Vagina (tissue), 2 donors: Measurements from ENCODE around the gene SCGN. TPM values are rescaled to one million over a fixed set of nuclear protein-coding genes. Genes with fewer than 3 reads are reported as not detected.

Source experiments
- DNase-seq, 2 donors: peaks; one replicate each; pipeline ENCODE4 v3.0.0-alpha.2; 2017; ENCODE audit errors: extremely low spot score in 2 of 2
- H3K27ac ChIP-seq: fragments of 200-600 bp; sonication (generic); one replicate; pipeline ENCODE4 v1.5.1; 2019
- H3K27me3 ChIP-seq: fragments of 200-600 bp; sonication (generic); one replicate; pipeline ENCODE4 v1.5.1; 2019
- H3K36me3 ChIP-seq, 2 donors: fragments of 200-600 bp; sonication (generic); one replicate each; pipeline ENCODE4 v1.5.1; 2017 to 2019
- H3K4me1 ChIP-seq: fragments of 200-600 bp; sonication (generic); one replicate; pipeline ENCODE4 v1.5.1; 2019
- H3K4me3 ChIP-seq, 2 donors: fragments of 200-600 bp; sonication (generic); 1 replicate in 1 of 2; 2 replicates in 1 of 2; pipeline ENCODE4 v1.5.1; 2016 to 2019
- H3K9me3 ChIP-seq: fragments of 200-600 bp; sonication (generic); one replicate; pipeline ENCODE4 v1.5.1; 2019
- CTCF ChIP-seq, 3 experiments: fragments of 450-650 bp in 2 of 3; fragments of 200-600 bp in 1 of 3; sonication (generic) in 1 of 3; IDR thresholded peaks; one replicate each; pipeline ENCODE4 v1.5.1; 2017 to 2019; ENCODE audit warnings: antibody characterized with exemption in 3 of 3, mild to moderate bottlenecking in 2 of 3, moderate library complexity in 2 of 3
- POLR2A ChIP-seq, 2 donors: fragments of 450-650 bp; IDR thresholded peaks; one replicate each; pipeline ENCODE4 v1.6.1; 2017; ENCODE audit warnings: antibody characterized with exemption in 2 of 2, mild to moderate bottlenecking in 2 of 2, moderate library complexity in 2 of 2
- POLR2AphosphoS5 ChIP-seq, 2 donors: sonication (generic); formaldehyde crosslinking; IDR thresholded peaks; one replicate each; pipeline ENCODE4 v1.9.0; 2017; ENCODE audit warnings: antibody characterized with exemption in 2 of 2, mild to moderate bottlenecking in 2 of 2, low read depth in 1 of 2; ENCODE audit not compliant: insufficient read depth in 1 of 2
- intact Hi-C: fragments of 100-400 bp; cut with DNase I; formaldehyde crosslinking; loops from one replicate; pipeline ENCODE4 v1.15.1; 2023
- total RNA-seq: library from RNA; depleted of rRNA; stranded (reverse); fragments of >200 nt; gene quantifications from one replicate; pipeline ENCODE4 v1.2.3, GENCODE V29; 2016

SCGN gene
- total RNA-seq, 1 donor from 2014 or later, result not detected

- DNase-seq, result no peak
- no peak overlapping the region for H3K4me3 ChIP-seq
- intact Hi-C loops, result no loop called here
- no peak for TF ChIP-seq POLR2A (IDR thresholded peaks at IDR 0.05)
- TF ChIP-seq POLR2AphosphoS5 (IDR thresholded peaks at IDR 0.05; ENCODE audit: insufficient read depth in 1 of 2, low read depth in 1 of 2), result no peak
- no peak for TF ChIP-seq CTCF (IDR thresholded peaks at IDR 0.05)
- H3K36me3 ChIP-seq, result no peaks in the 10 kb centered on the region
- H3K9me3 ChIP-seq, result peaks cover 3% of the 10 kb centered on the region
- no peak overlapping the region for H3K27ac ChIP-seq
- no peaks in the 10 kb centered on the region for H3K4me1 ChIP-seq
- no peaks in the 10 kb centered on the region for H3K27me3 ChIP-seq
Measured at GRCh38 chr6:25732468-25733198, 80.6 kb downstream of the SCGN start.

DNA sequence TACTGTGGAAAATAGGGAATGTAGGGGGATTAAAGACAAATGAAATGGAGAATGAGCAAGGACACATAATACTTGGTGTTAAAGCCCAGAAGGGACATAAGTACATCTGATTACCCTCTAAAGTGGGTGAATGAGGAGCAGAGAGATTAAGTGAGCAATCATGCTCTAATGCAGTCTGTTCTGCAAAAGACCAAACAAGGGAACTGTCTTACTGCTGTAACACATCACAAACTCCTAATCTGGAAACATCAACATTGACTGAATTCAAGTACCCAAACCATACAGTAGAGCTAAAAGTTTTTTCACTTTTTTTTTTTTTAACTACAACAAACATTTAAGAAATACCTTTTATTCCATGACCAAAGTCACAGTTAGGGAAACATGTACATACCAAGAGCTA, 83.2 kb downstream of the SCGN start:
- intact Hi-C loops, result no loop called here
- no peak for DNase-seq
- TF ChIP-seq CTCF (IDR thresholded peaks at IDR 0.05) (no peak), POLR2A (IDR thresholded peaks at IDR 0.05) (no peak), POLR2AphosphoS5 (IDR thresholded peaks at IDR 0.05; ENCODE audit: insufficient read depth in 1 of 2, low read depth in 1 of 2) (no peak)
- Histone ChIP-seq H3K4me1 (no peaks in the 10 kb centered on the region), H3K4me3 (no peak overlapping the region), H3K9me3 (peaks cover 3% of the 10 kb centered on the region), H3K27ac (no peak overlapping the region), H3K36me3 (no peaks in the 10 kb centered on the region), H3K27me3 (no peaks in the 10 kb centered on the region)

GRCh38 chr6:25743868-25744267, 91.9 kb downstream of the SCGN start:
- no peak overlapping the region for H3K27ac ChIP-seq
- DNase-seq, result no peak
- no peaks in the 10 kb centered on the region for H3K27me3 ChIP-seq
- H3K36me3 ChIP-seq, result no peaks in the 10 kb centered on the region
- H3K9me3 ChIP-seq, result no peaks in the 10 kb centered on the region
- H3K4me3 ChIP-seq, result no peak overlapping the region
- intact Hi-C loops, result no loop called here
- TF ChIP-seq POLR2AphosphoS5 (IDR thresholded peaks at IDR 0.05; ENCODE audit: insufficient read depth in 1 of 2, low read depth in 1 of 2) (no peak), CTCF (IDR thresholded peaks at IDR 0.05) (no peak), POLR2A (IDR thresholded peaks at IDR 0.05) (no peak)
- H3K4me1 ChIP-seq, result no peaks in the 10 kb centered on the region

GRCh38 chr6:25745836-25746235, 93.8 kb downstream of the SCGN start:
- Histone ChIP-seq H3K4me1 (no peaks in the 10 kb centered on the region), H3K36me3 (no peaks in the 10 kb centered on the region), H3K27me3 (no peaks in the 10 kb centered on the region), H3K27ac (no peak overlapping the region), H3K9me3 (no peaks in the 10 kb centered on the region), H3K4me3 (no peak overlapping the region)
- TF ChIP-seq CTCF (IDR thresholded peaks at IDR 0.05) (no peak), POLR2AphosphoS5 (IDR thresholded peaks at IDR 0.05; ENCODE audit: insufficient read depth in 1 of 2, low read depth in 1 of 2) (no peak), POLR2A (IDR thresholded peaks at IDR 0.05) (no peak)
- intact Hi-C loops, result no loop called here
- DNase-seq, result no peak

- H3K27me3 ChIP-seq, result no peaks in the 10 kb centered on the region
- no peak overlapping the region for H3K4me3 ChIP-seq
- H3K27ac ChIP-seq, result no peak overlapping the region
- H3K36me3 ChIP-seq, result no peaks in the 10 kb centered on the region
- H3K9me3 ChIP-seq, result no peaks in the 10 kb centered on the region
- TF ChIP-seq CTCF (IDR thresholded peaks at IDR 0.05) (no peak), POLR2A (IDR thresholded peaks at IDR 0.05) (no peak), POLR2AphosphoS5 (IDR thresholded peaks at IDR 0.05; ENCODE audit: insufficient read depth in 1 of 2, low read depth in 1 of 2) (no peak)
- no peak for DNase-seq
- no peaks in the 10 kb centered on the region for H3K4me1 ChIP-seq
- intact Hi-C loops, result no loop called here
Measured at GRCh38 chr6:25746968-25747367, 95.0 kb downstream of the SCGN start.
